DOHH2 (cell line): ENCODE results near the gene KATNAL2.

ENCODE experiments used
- H3F3A ChIP-seq: fragments of 200-600 bp; sonication (generic), shearing (Covaris generic); 2 replicates; pipeline ENCODE4 v1.6.0; 2016; ENCODE audit warnings: antibody characterized with exemption, mild to moderate bottlenecking; ENCODE audit not compliant: control insufficient read depth, insufficient read depth
- H3K27ac ChIP-seq: fragments of 200-600 bp; sonication (generic); 2 replicates; pipeline ENCODE4 v1.5.1; 2014; ENCODE audit warnings: low read depth, mild to moderate bottlenecking, low read length, moderate library complexity
- H3K27me3 ChIP-seq: fragments of 200-600 bp; sonication (generic); 2 replicates; pipeline ENCODE4 v1.6.1; 2014; ENCODE audit warnings: mild to moderate bottlenecking, low read length, mixed read lengths; ENCODE audit not compliant: control insufficient read depth
- H3K36me3 ChIP-seq: fragments of 200-600 bp; sonication (generic); 2 replicates; pipeline ENCODE4 v1.6.1; 2014; ENCODE audit warnings: mild to moderate bottlenecking, low read length, moderate library complexity, mixed read lengths; ENCODE audit not compliant: control insufficient read depth
- H3K4me1 ChIP-seq: fragments of 200-600 bp; sonication (generic); 2 replicates; pipeline ENCODE4 v1.6.1; 2014; ENCODE audit warnings: mild to moderate bottlenecking, low read length, mixed read lengths; ENCODE audit not compliant: control insufficient read depth
- H3K4me2 ChIP-seq: fragments of 200-600 bp; sonication (generic); 2 replicates; pipeline ENCODE4 v1.6.0; 2014; ENCODE audit warnings: mild to moderate bottlenecking, low read length, moderate library complexity
- H3K4me3 ChIP-seq: fragments of 200-600 bp; sonication (generic); 2 replicates; pipeline ENCODE4 v1.5.1; 2014; ENCODE audit warnings: mild to moderate bottlenecking, low read length, mixed read lengths
- H3K79me2 ChIP-seq: fragments of 200-600 bp; sonication (generic); 2 replicates; pipeline ENCODE4 v1.6.1; 2014; ENCODE audit warnings: mild to moderate bottlenecking, low read length, mixed read lengths; ENCODE audit not compliant: control insufficient read depth
- H3K9me2 ChIP-seq: fragments of 200-600 bp; sonication (generic); replicated peaks from 2 replicates; pipeline ENCODE4 v1.6.1; 2014; ENCODE audit warnings: mild to moderate bottlenecking, low read length, mixed read lengths; ENCODE audit not compliant: control insufficient read depth
- H3K9me3 ChIP-seq: fragments of 200-600 bp; sonication (generic); 2 replicates; pipeline ENCODE4 v1.6.1; 2014; ENCODE audit warnings: antibody characterized with exemption, low read length, mixed read lengths; ENCODE audit not compliant: control insufficient read depth, insufficient read depth
- H4K20me1 ChIP-seq: fragments of 200-600 bp; sonication (generic); 2 replicates; pipeline ENCODE4 v1.6.0; 2014; ENCODE audit warnings: low read depth, mild to moderate bottlenecking, antibody characterized with exemption, low read length, moderate library complexity; ENCODE audit not compliant: control insufficient read depth, insufficient read depth
- CTCF ChIP-seq: fragments of 200-600 bp; sonication (generic); IDR thresholded peaks from one replicate; pipeline ENCODE4 v1.5.1; 2014; ENCODE audit warnings: antibody characterized with exemption, mild to moderate bottlenecking, low read depth, low read length; ENCODE audit not compliant: poor library complexity, severe bottlenecking
- EZH2phosphoT487 ChIP-seq: fragments of 200-600 bp; sonication (generic); IDR thresholded peaks from 2 replicates; pipeline ENCODE4 v1.6.1; 2017; ENCODE audit warnings: borderline replicate concordance, mild to moderate bottlenecking, antibody characterized with exemption, low read length, moderate library complexity, mixed read lengths

KATNAL2 gene

GRCh38 chr18:46899274-46899948, 18.0 kb upstream of the KATNAL2 start:
- no peaks in the 10 kb centered on the region for H4K20me1 ChIP-seq
- TF ChIP-seq EZH2phosphoT487 (no peak), CTCF (no peak)
- H3F3A ChIP-seq: no peaks in the 10 kb centered on the region
- no peak overlapping the region for H3K4me2 ChIP-seq
- no peaks in the 10 kb centered on the region for H3K9me2 ChIP-seq
- H3K79me2 ChIP-seq: peaks cover 95% of the 10 kb centered on the region
- H3K36me3 ChIP-seq: no peaks in the 10 kb centered on the region
- no peaks in the 10 kb centered on the region for H3K27me3 ChIP-seq
- H3K4me1 ChIP-seq: peaks cover 15% of the 10 kb centered on the region
- no peak overlapping the region for H3K27ac ChIP-seq
- no peak overlapping the region for H3K4me3 ChIP-seq
- no peaks in the 10 kb centered on the region for H3K9me3 ChIP-seq

GRCh38 chr18:46903406-46903805, 14.0 kb upstream of the KATNAL2 start:
- Histone ChIP-seq H3K4me1 (peaks cover 6% of the 10 kb centered on the region; the same call in 1 of the 2 replicates), H4K20me1 (no peaks in the 10 kb centered on the region), H3K9me3 (no peaks in the 10 kb centered on the region), H3K4me2 (no peak overlapping the region), H3K79me2 (peaks cover 95% of the 10 kb centered on the region), H3K36me3 (peaks cover 4% of the 10 kb centered on the region; the same call in 1 of the 2 replicates), H3K4me3 (no peak overlapping the region), H3F3A (peaks cover 5% of the 10 kb centered on the region; the same call in 1 of the 2 replicates), H3K27me3 (no peaks in the 10 kb centered on the region), H3K27ac (no peak overlapping the region), H3K9me2 (no peaks in the 10 kb centered on the region)
- TF ChIP-seq EZH2phosphoT487: no peak
- no peak for TF ChIP-seq CTCF

GRCh38 chr18:46909497-46909896, 7.9 kb upstream of the KATNAL2 start:
- peaks cover under 1% of the 10 kb centered on the region; the same call in 1 of the 2 replicates for H4K20me1 ChIP-seq
- TF ChIP-seq CTCF (no peak), EZH2phosphoT487 (no peak)
- H3K36me3 ChIP-seq: peaks cover 4% of the 10 kb centered on the region; the same call in 1 of the 2 replicates

More at GRCh38 chr18:46909497-46909896, 7.9 kb upstream of the KATNAL2 start:
- no peak overlapping the region for H3K4me3 ChIP-seq
- peaks cover under 1% of the 10 kb centered on the region; the same call in 1 of the 2 replicates for H3K4me1 ChIP-seq
- H3K79me2 ChIP-seq: peaks cover 97% of the 10 kb centered on the region
- no peak overlapping the region for H3K4me2 ChIP-seq
- no peaks in the 10 kb centered on the region for H3K9me3 ChIP-seq
- no peaks in the 10 kb centered on the region for H3K27me3 ChIP-seq
- H3K9me2 ChIP-seq: no peaks in the 10 kb centered on the region
- H3F3A ChIP-seq: peaks cover 5% of the 10 kb centered on the region; the same call in 1 of the 2 replicates
- no peak overlapping the region for H3K27ac ChIP-seq
